GM19372 (cell line): Measurements from ENCODE around the gene FSIP1.

Source experiments
- ATAC-seq: cut with Tn5 transposase; IDR thresholded peaks from one replicate; pipeline ENCODE4 v1.9.1; 2021; ENCODE audit warnings: mild to moderate bottlenecking, low read depth, moderate library complexity; ENCODE audit not compliant: unreplicated experiment

FSIP1 gene

GRCh38 chr15:39597751-39598185 is 184.9 kb downstream of the FSIP1 start:
- no peak for ATAC-seq

- no peak for ATAC-seq
Measured at GRCh38 chr15:39597336-39597735, 185.3 kb downstream of the FSIP1 start.

GRCh38 chr15:39596358-39597051 is 186.1 kb downstream of the FSIP1 start:
- ATAC-seq: no peak

- no peak for ATAC-seq
Measured at GRCh38 chr15:39595338-39596221, 187.1 kb downstream of the FSIP1 start.

GRCh38 chr15:39594446-39595337 is 187.9 kb downstream of the FSIP1 start:
- no peak for ATAC-seq

GRCh38 chr15:39593656-39594445 is 188.8 kb downstream of the FSIP1 start:
- ATAC-seq: no peak

- ATAC-seq: no peak
Measured at GRCh38 chr15:39593071-39593655, 189.5 kb downstream of the FSIP1 start.

- ATAC-seq: no peak
Measured at GRCh38 chr15:39592500-39592899, 190.1 kb downstream of the FSIP1 start.

- no peak for ATAC-seq
Measured at GRCh38 chr15:39591896-39592315, 190.7 kb downstream of the FSIP1 start.

- ATAC-seq: no peak
Measured at GRCh38 chr15:39591141-39591895, 191.3 kb downstream of the FSIP1 start.

- no peak for ATAC-seq
Measured at GRCh38 chr15:39589815-39590644, 192.6 kb downstream of the FSIP1 start.

- ATAC-seq: no peak
Measured at GRCh38 chr15:39589193-39589814, 193.3 kb downstream of the FSIP1 start.

GRCh38 chr15:39588531-39589192 is 194.0 kb downstream of the FSIP1 start:
- ATAC-seq: no peak

GRCh38 chr15:39587731-39588530 is 194.7 kb downstream of the FSIP1 start:
- no peak for ATAC-seq

- no peak for ATAC-seq
Measured at GRCh38 chr15:39587096-39587721, 195.4 kb downstream of the FSIP1 start.
